B cell (primary cell): ENCODE measurements around the gene ARL13A. TPM values are rescaled to one million over a fixed set of nuclear protein-coding genes. Genes with fewer than 3 reads are reported as not detected.

Experiments
- ATAC-seq: fragments of 200-7000 bp; cut with Tn5 transposase; one replicate; pipeline ENCODE4 v1.10.0; 2021; ENCODE audit warnings: low read depth, mild to moderate bottlenecking, moderate number of reproducible peaks, moderate library complexity
- CTCF ChIA-PET: fragments of 350-600 bp; sonication (Branson Sonifier 250); formaldehyde crosslinking; loops from one replicate; lab custom pipeline; 2021; ENCODE audit warnings: antibody characterized with exemption, inconsistent platforms; lab: Charles Lee
- POLR2A ChIA-PET: fragments of 350-600 bp; sonication (Branson Sonifier 250); formaldehyde crosslinking; loops from one replicate; lab custom pipeline; 2021; ENCODE audit warnings: antibody characterized with exemption; lab: Charles Lee
- DNase-seq: peaks from one replicate; pipeline ENCODE4 v3.0.0; 2013
- H2AFZ ChIP-seq: 2 replicates; pipeline ENCODE4 v1.6.1; 2012; ENCODE audit warnings: mild to moderate bottlenecking, low read depth, low read length; ENCODE audit not compliant: insufficient read depth, poor library complexity, severe bottlenecking
- H3K27ac ChIP-seq, 2 donors: 1 replicate in 1 of 2; 2 replicates in 1 of 2; pipeline ENCODE4 v1.5.1; 2012 to 2013; ENCODE audit warnings: low read length in 2 of 2, mild to moderate bottlenecking in 2 of 2, moderate library complexity in 1 of 2
- H3K27me3 ChIP-seq, 4 experiments: fragments of 200-600 bp in 1 of 4; sonication (generic) in 1 of 4; replicated peaks in 1 of 4; 1 replicate in 2 of 4; 2 replicates in 2 of 4; pipeline versions ENCODE4 v1.6.1 to v1.7.0; 2013 to 2016; ENCODE audit warnings: low read length in 3 of 4, mild to moderate bottlenecking in 2 of 4, mixed read lengths in 1 of 4, moderate library complexity in 1 of 4; ENCODE audit not compliant: insufficient read depth in 4 of 4, control insufficient read depth in 3 of 4; ENCODE audit errors: control extremely low read depth in 1 of 4
- H3K36me3 ChIP-seq, 2 experiments: replicated peaks in 1 of 2; 1 replicate in 1 of 2; 2 replicates in 1 of 2; pipeline versions ENCODE4 v1.6.1 to v1.7.1; 2013; ENCODE audit warnings: low read length in 1 of 2; ENCODE audit not compliant: insufficient read depth in 2 of 2, control insufficient read depth in 1 of 2; ENCODE audit errors: control extremely low read depth in 1 of 2, extremely low read depth in 1 of 2
- H3K4me1 ChIP-seq, 2 donors: fragments of 200-600 bp in 1 of 2; sonication (generic) in 1 of 2; 1 replicate in 1 of 2; 2 replicates in 1 of 2; pipeline versions ENCODE4 v1.5.1 to v1.6.1; 2013 to 2017; ENCODE audit warnings: low read length in 2 of 2; ENCODE audit not compliant: control insufficient read depth in 2 of 2, insufficient read depth in 2 of 2
- H3K4me2 ChIP-seq: replicated peaks from 2 replicates; pipeline ENCODE3; 2012; ENCODE audit warnings: mild to moderate bottlenecking, low read depth, low read length; ENCODE audit not compliant: poor library complexity, severe bottlenecking
- H3K4me3 ChIP-seq, 5 experiments: fragments of 200-600 bp in 1 of 5; sonication (generic) in 1 of 5; 1 replicate in 3 of 5; 2 replicates in 2 of 5; pipeline versions ENCODE4 v1.5.1 to v1.7.0; 2011 to 2016; ENCODE audit warnings: low read length in 4 of 5, mild to moderate bottlenecking in 4 of 5, low read depth in 2 of 5, control low read depth in 1 of 5, moderate library complexity in 1 of 5; ENCODE audit not compliant: insufficient read depth in 1 of 5; ENCODE audit errors: control extremely low read depth in 1 of 5, extremely low read depth in 1 of 5
- H3K79me2 ChIP-seq: fragments of 200-600 bp; sonication (generic); one replicate; pipeline ENCODE4 v1.6.0; 2016; ENCODE audit warnings: low read length; ENCODE audit not compliant: control insufficient read depth, insufficient read depth
- H3K9ac ChIP-seq: fragments of 200-600 bp; sonication (generic); 2 replicates; pipeline ENCODE4 v1.6.1; 2017; ENCODE audit warnings: mild to moderate bottlenecking, low read length, moderate library complexity
- H3K9me3 ChIP-seq, 3 donors: one replicate each; pipeline versions ENCODE4 v1.6.1 to v1.7.1; 2013; ENCODE audit warnings: low read length in 2 of 3; ENCODE audit not compliant: control insufficient read depth in 2 of 3, insufficient read depth in 1 of 3; ENCODE audit errors: control extremely low read depth in 1 of 3
- H4K20me1 ChIP-seq: 2 replicates; pipeline ENCODE4 v1.6.0; 2012; ENCODE audit warnings: mild to moderate bottlenecking, low read length; ENCODE audit not compliant: insufficient read depth, control insufficient read depth, poor library complexity, severe bottlenecking
- H3K27ac Mint-ChIP-seq: one replicate; pipeline ENCODE4 v1.8.0; 2021; ENCODE audit warnings: mixed read lengths
- H3K27me3 Mint-ChIP-seq: one replicate; pipeline ENCODE4 v1.8.0; 2021; ENCODE audit warnings: mixed read lengths
- H3K4me1 Mint-ChIP-seq: one replicate; pipeline ENCODE4 v1.8.0; 2021; ENCODE audit warnings: mixed read lengths
- H3K4me3 Mint-ChIP-seq: one replicate; pipeline ENCODE4 v1.8.0; 2021; ENCODE audit warnings: mixed read lengths
- H3K9me3 Mint-ChIP-seq: one replicate; pipeline ENCODE4 v1.8.0; 2022; ENCODE audit warnings: mixed read lengths; ENCODE audit not compliant: insufficient read depth
- CTCF ChIP-seq: fragments of 200-600 bp; IDR thresholded peaks from one replicate; pipeline ENCODE4 v1.8.0; 2022; ENCODE audit warnings: antibody characterized with exemption, mild to moderate bottlenecking
- EZH2 ChIP-seq: IDR thresholded peaks from 2 replicates; pipeline ENCODE4 v1.6.1; 2012; ENCODE audit warnings: borderline replicate concordance, low read depth, mild to moderate bottlenecking, moderate library complexity, low read length; ENCODE audit not compliant: insufficient read depth, poor library complexity, severe bottlenecking
- WGBS: methylation state at CpG from one replicate; pipeline ENCODE4 v1.1.5; 2013; ENCODE audit warnings: missing lambda C conversion rate; ENCODE audit not compliant: insufficient coverage; 5-methylcytosine and 5-hydroxymethylcytosine counted together
- intact Hi-C: fragments of 100-400 bp; cut with micrococcal nuclease; formaldehyde crosslinking; loops from one replicate; pipeline ENCODE4 v1.10.0; 2022
- polyA plus RNA-seq: library from polyadenylated mRNA; depleted of rRNA; stranded (reverse); fragments of >200 nt; gene quantifications from 2 replicates; pipeline ENCODE4 v1.2.3, GENCODE V29; 2012
- total RNA-seq, 2 donors: library from RNA; stranded (reverse); fragments of 120-200 nt in 1 of 2; gene quantifications; 1 replicate in 1 of 2; 2 replicates in 1 of 2; pipeline versions ENCODE4 v1.2.3 to v1.2.4, GENCODE V29; 2013 to 2022

ARL13A gene
- total and polyA plus RNA-seq, 2 donors (not counting 1 experiment from before 2014, with no cell fraction given): not detected

- peaks cover 18 to 47% of the 10 kb centered on the region in 2 donors for H3K4me1 ChIP-seq
- CTCF ChIA-PET: no interaction called here
- no peak overlapping the region for H2AFZ ChIP-seq
- no peaks in the 10 kb centered on the region for H3K79me2 ChIP-seq
- H3K4me3 Mint-ChIP-seq: peak overlapping the region; percentile 63
- H3K9ac ChIP-seq: no peak overlapping the region
- DNase-seq (peak; percentile 54), ATAC-seq (peak; percentile 57)
- H3K9me3 Mint-ChIP-seq: no peaks in the 10 kb centered on the region
- TF ChIP-seq CTCF: no peak
- TF ChIP-seq EZH2: no peak
- H3K27ac ChIP-seq: peak overlapping the region; percentile 53 to 75
- peak overlapping the region; percentile 24 for H3K4me2 ChIP-seq
- peaks cover 42% of the 10 kb centered on the region for H3K4me1 Mint-ChIP-seq
- H3K36me3 ChIP-seq: no peaks in the 10 kb centered on the region
- H4K20me1 ChIP-seq: no peaks in the 10 kb centered on the region
- 31% methylated on average over 2 of the region's 4 CpGs for WGBS
- no peaks in the 10 kb centered on the region for H3K27me3 Mint-ChIP-seq
- peaks cover 0 to 4% (median 2%) of the 10 kb centered on the region in 3 donors for H3K9me3 ChIP-seq
- H3K27ac Mint-ChIP-seq: peak overlapping the region; percentile 83
- POLR2A ChIA-PET: no interaction called here
- intact Hi-C loops: no loop called here
- no peaks in the 10 kb centered on the region for H3K27me3 ChIP-seq
- no peak overlapping the region for H3K4me3 ChIP-seq
Observed at GRCh38 chrX:100931218-100931924, 38.1 kb upstream of the ARL13A start.

DNA sequence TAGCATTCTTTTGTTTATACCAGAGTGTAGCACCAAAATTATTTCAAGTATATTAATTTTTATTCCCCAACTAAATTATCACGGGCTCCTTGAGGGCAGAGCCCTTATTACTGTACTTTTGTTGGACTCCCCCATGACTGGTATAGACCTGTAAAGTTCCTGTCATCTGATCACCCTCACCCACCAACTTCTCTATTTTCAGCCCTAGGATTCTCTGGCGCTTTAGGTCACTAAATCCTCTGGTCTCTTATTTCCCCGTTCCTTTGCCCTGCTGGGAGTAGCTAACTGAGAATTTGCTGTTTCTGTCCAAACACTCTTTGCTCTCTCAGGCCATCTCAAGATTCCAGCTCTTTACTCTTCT lies 37.6 kb upstream of the ARL13A start:
- intact Hi-C loops: no loop called here
- Histone ChIP-seq H3K4me1 (peaks cover 18 to 45% of the 10 kb centered on the region in 2 donors), H3K9ac (no peak overlapping the region), H3K27ac (peak overlapping the region; percentile 53 to 75), H3K4me2 (peak overlapping the region; percentile 24), H3K36me3 (no peaks in the 10 kb centered on the region), H3K79me2 (no peaks in the 10 kb centered on the region), H2AFZ (no peak overlapping the region), H3K27me3 (no peaks in the 10 kb centered on the region), H4K20me1 (no peaks in the 10 kb centered on the region), H3K9me3 (peaks cover 0 to 9% (median 2%) of the 10 kb centered on the region in 3 donors), H3K4me3 (no peak overlapping the region)
- H3K4me1 Mint-ChIP-seq: peaks cover 36% of the 10 kb centered on the region
- H3K27ac Mint-ChIP-seq: peak overlapping the region; percentile 83
- peak overlapping the region; percentile 61 for H3K4me3 Mint-ChIP-seq
- TF ChIP-seq CTCF (no peak), EZH2 (no peak)
- ChIA-PET CTCF (no interaction called here), POLR2A (no interaction called here)
- 20% methylated on average over 1 of the region's 3 CpGs for WGBS
- ATAC-seq (peak; percentile 22), DNase-seq (peak; percentile 46)
- H3K27me3 Mint-ChIP-seq: no peaks in the 10 kb centered on the region
- H3K9me3 Mint-ChIP-seq: no peaks in the 10 kb centered on the region
